HG03135 (cell line): ENCODE measurements around the gene HOXA1.

Experiments used
- ATAC-seq: cut with Tn5 transposase; IDR thresholded peaks from one replicate; pipeline ENCODE4 v1.9.1; 2021; ENCODE audit warnings: mild to moderate bottlenecking, moderate library complexity; ENCODE audit not compliant: unreplicated experiment

HOXA1 gene

GRCh38 chr7:27132214-27132613 is 36.4 kb upstream of the HOXA1 start:
- no peak for ATAC-seq

DNA sequence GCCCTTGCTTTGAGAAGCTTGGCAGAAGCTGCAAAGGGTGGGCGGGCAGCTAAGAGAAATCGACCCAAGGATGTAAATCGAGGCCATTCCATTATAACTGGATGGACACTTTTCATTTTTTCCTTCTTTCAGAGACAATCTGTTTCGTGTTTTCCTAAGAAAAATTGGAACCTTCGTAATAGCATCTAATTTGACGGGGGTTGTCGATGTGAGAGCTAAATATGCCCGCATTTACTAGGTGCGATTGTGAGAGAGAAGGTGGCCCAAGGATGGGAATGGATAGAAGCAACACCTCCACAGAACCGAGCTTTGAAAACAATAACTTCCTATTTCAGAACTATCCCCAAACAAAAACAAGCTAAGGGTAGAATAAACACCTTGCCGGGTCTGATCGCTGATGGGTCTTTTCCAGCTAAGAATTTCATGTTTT is 35.6 kb upstream of the HOXA1 start:
- ATAC-seq: no peak

GRCh38 chr7:27130540-27131389 is 35.0 kb upstream of the HOXA1 start, which contains the start of gene HOXA4:
TSS of gene HOXA4 (minus strand) at chr7:27130757. CDS start at chr7:27130733, 24 bp downstream.
- no peak for ATAC-seq

GRCh38 chr7:27129729-27130539 is 34.1 kb upstream of the HOXA1 start:
- no peak for ATAC-seq

GRCh38 chr7:27128776-27129728 is 33.3 kb upstream of the HOXA1 start:
- ATAC-seq: no peak

DNA sequence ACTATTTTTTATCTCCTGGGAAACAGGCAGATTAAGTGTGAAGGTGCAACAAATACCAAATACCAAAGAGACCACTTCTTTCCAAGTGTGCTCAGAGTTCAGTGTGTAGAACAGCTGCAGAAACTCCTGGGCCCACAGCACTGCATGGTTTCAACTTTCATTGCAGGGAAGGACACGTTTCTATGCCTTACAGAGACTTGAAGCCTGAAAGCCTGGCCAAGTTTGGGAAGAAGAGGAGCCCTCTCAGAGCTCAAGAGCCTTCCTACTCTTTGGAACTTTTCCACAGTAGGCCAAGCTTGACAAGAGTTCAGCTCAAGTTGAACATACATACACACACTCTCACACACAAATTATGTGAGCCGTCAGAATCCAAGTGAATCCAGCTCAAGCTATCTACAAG is 32.2 kb upstream of the HOXA1 start:
- no peak for ATAC-seq

- no peak for ATAC-seq
Measured at GRCh38 chr7:27126596-27127327, 31.0 kb upstream of the HOXA1 start.

GRCh38 chr7:27125986-27126394 is 30.2 kb upstream of the HOXA1 start:
- no peak for ATAC-seq

GRCh38 chr7:27124902-27125689 is 29.3 kb upstream of the HOXA1 start:
- ATAC-seq: no peak

GRCh38 chr7:27124096-27124901 is 28.5 kb upstream of the HOXA1 start:
- no peak for ATAC-seq

DNA sequence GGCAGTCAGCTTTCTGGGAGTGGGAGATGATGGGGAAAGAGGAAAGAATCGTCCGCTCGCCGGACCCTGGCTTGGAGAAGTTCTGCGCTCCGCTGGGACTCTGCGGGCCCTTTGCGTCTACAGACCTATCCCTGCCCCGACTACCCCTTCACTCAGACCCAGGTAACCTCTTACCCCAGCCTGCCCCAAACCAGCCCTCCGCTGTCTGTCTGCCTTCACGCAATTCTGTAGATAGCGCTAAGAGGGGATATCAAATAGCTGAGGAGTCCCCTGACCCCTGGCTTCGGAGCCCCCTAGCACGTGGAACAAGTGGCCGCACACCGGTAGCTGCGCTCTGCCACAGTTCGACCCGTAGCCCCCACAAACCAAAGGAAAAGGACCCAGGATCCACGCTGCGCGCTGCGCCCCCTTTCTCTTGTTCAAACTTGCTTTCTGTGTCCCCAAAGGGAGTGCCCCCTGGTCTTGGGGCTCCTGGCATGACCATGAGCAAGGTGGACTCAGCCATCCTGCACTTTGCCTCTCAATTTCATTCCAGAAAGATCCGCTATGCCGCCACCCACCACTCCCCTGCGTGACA is 27.8 kb upstream of the HOXA1 start:
- no peak for ATAC-seq

- no peak for ATAC-seq
Measured at GRCh38 chr7:27123007-27123476, 27.2 kb upstream of the HOXA1 start.

DNA sequence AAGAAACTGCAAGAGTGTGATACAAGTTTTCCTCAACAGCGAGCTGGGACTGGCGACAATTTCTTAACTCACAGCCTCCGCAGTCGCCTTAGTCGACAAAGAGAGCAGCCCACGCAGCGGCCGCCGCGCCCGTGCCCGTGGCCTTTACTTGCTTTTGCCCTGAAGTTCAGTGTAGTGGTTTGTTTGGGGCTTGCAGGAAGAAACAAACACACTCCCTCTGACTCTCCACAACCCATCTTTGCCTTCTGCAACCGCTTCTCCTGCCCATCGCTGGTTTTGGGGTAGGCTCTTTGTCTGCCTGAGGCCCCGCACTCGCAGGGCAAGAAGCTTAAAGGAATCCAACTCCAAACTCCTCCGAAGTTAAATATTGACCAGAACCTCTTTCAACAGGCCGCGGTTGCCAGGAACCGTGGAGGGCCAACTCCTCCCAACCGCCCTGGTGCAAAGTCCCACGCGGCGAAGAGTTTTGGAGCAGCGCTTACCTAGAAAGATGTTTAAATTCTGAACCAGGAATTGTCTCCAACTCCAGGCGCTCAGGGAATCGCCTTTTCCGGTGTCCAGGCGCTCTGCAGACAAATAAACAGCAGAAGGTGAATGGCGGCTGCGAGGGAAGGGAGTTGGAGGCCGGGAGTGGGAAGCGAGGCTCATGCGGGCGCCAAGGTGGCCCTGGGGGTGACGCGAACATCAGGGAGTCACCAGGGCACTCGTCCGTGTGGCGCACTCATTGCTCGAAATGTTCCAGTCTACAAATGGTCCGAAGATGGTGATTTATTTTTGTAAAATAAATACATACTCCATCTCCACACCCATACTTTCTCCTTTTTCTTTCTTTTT is 26.5 kb upstream of the HOXA1 start:
- no peak for ATAC-seq

DNA sequence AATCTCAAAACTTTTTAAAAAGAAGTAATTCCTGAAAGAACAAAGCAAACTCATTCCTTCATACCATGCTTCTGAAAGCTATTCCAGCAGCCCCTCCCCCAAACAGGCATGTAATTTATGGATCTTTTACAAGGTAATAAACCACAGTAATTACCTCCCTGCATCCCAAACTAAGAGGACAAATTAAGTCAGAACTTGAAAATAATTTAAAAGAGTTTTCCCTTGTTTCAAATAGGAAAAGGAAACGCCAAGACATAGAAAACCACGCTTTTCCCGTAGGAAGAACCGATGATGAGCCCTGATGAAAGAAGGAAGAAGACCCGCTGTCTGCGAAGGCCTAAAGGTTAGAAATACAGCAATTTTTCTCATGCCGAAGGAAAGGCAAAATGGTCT is 25.9 kb upstream of the HOXA1 start:
- no peak for ATAC-seq

GRCh38 chr7:27119412-27119911 is 23.7 kb upstream of the HOXA1 start:
- no peak for ATAC-seq

- no peak for ATAC-seq
Measured at GRCh38 chr7:27118580-27118979, 22.8 kb upstream of the HOXA1 start.
